Esophagus muscularis mucosa (tissue), 4 donors: ENCODE measurements around the gene DYNC1I2. TPM values are rescaled to one million over a fixed set of nuclear protein-coding genes. Genes with fewer than 3 reads are reported as not detected.

ENCODE experiments used
- total RNA-seq, 4 donors: library from RNA; depleted of rRNA; stranded (reverse); fragments of >200 nt; gene quantifications; one replicate each; pipeline versions ENCODE4 v1.1.0 to v1.2.1, GENCODE V29; 2016

DYNC1I2 gene
- total RNA-seq, 4 donors from 2014 or later: 99.1 to 122 (median 112) TPM

Other genes starting within 250 kb of the DYNC1I2 start
- gene CYBRD1, start 165.0 kb upstream of the DYNC1I2 start, total RNA-seq: 100 to 1,000 TPM; 133 to 281 (median 197) TPM
- gene SLC25A12, start 206.8 kb downstream of the DYNC1I2 start, total RNA-seq: 10 to 100 TPM; 52.2 to 68.9 (median 63.6) TPM
- gene HAT1, start 235.0 kb downstream of the DYNC1I2 start, total RNA-seq: 10 to 100 TPM; 21.8 to 39.4 (median 24.6) TPM